C4-2B (cell line): ENCODE results near the gene ANKRD35.

Source experiments
- ZFX ChIP-seq: fragments of 450-650 bp; IDR thresholded peaks from 2 replicates; pipeline ENCODE4 v1.6.1; 2017
- TF ChIP-seq, protein P1 (sequence below): fragments of 450-650 bp; conservative IDR thresholded peaks from 2 replicates; pipeline ENCODE4 v1.5.1; 2017; ENCODE audit warnings: mild to moderate bottlenecking

DNA sequence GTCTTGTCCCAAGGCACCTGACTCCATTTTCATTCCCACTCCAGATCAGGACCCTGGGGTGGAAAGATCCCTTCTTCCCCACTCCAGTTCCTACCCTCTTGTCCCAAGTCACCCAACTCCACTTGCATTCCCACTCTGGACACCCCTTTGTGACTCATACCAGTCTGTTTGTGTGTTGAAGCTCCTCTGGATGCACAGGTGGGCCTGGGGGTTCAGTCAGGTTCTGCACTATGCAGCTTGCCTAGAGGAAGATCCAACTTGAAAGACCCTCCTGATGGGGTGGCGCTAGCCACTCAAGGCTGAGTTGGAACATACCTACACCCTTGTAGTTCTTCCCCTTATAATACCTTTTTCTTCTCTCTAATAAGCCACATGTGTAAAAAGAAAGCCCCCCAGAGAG, 9.8 kb upstream of the ANKRD35 start:
- TF ChIP-seq, protein P1, sequence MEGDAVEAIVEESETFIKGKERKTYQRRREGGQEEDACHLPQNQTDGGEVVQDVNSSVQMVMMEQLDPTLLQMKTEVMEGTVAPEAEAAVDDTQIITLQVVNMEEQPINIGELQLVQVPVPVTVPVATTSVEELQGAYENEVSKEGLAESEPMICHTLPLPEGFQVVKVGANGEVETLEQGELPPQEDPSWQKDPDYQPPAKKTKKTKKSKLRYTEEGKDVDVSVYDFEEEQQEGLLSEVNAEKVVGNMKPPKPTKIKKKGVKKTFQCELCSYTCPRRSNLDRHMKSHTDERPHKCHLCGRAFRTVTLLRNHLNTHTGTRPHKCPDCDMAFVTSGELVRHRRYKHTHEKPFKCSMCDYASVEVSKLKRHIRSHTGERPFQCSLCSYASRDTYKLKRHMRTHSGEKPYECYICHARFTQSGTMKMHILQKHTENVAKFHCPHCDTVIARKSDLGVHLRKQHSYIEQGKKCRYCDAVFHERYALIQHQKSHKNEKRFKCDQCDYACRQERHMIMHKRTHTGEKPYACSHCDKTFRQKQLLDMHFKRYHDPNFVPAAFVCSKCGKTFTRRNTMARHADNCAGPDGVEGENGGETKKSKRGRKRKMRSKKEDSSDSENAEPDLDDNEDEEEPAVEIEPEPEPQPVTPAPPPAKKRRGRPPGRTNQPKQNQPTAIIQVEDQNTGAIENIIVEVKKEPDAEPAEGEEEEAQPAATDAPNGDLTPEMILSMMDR: no peak
- TF ChIP-seq ZFX: no peak
